Measurements from ENCODE around the gene CRHR1.
"Not testable (repeated sequence)": the region's sequence is repeated elsewhere in the genome, so short reads cannot be mapped to it uniquely, and the experiment has no call there.

CRHR1 gene

DNA sequence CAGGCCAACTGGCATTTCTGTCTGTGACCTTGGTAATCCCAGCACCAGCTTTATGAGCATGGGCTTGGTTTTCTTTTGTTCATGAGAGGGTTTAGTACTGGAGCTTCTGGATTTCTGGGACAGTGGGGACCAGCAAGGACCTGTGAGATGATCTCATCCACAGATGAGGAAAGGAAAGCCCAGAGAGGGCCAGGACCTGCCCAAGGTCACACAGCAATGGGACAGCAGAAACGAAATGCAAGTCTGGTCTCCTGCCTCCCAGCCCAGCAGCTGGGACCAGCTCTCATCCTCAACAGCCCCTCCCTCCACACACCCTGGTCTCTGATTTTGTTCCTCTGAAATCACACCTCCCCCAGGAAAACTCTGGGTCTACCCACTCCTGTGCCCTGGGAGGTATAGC is 67.8 kb downstream of the CRHR1 start:
- Histone ChIP-seq H3K4me1 (ENCODE audit: control insufficient read depth, insufficient read depth, low read length, poor library complexity, severe bottlenecking) (no peaks in the 10 kb centered on the region), H3K27ac (ENCODE audit: low read depth, low read length, severe bottlenecking) (no peak overlapping the region), H3K4me3 (ENCODE audit: extremely low read depth, insufficient read depth, low read length, poor library complexity, severe bottlenecking) (no peak overlapping the region), H3K36me3 (ENCODE audit: control insufficient read depth, insufficient read depth, low read length) (no peaks in the 10 kb centered on the region), H3K9me3 (ENCODE audit: control insufficient read depth, low read length) (no peaks in the 10 kb centered on the region)
- 60 to 80% methylated on average over 1 of the region's 1 CpG for WGBS, 2 experiments (ENCODE audit: insufficient coverage in 2 of 2)

DNA sequence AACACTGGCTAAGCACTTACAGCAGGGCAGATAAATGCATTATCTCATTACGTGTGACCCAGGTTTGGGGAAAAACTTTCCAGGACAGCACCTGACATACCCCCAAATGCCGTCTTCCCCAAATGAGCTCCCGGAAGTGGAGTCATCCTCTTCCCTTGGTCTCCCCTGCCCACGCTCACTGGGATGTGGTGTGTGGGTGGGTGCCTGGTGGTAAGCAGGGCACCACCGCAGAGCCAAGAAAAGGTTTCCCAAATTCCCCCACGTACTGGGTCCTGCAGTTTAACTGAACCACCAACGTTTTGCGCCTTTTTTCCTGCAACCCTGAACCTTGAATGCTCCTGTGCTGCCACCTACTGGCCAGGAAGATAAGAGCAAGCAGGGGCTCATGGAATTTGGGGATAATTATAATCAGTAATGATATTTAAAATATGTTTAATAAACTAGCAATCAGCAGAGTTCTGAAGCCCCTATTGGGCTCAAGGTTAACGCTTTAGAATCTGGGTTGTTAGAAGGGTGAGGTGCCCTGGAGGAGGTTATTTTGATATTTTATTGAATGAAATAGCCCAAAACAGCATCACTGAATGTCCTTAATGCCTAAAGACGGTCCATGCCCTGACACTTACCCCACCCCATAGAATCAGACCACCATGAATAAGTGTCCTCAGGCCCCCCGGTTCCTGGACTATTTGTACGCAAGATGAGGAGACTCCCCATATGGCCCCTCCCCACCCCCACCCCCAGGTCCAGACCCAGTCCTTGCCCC is 68.6 kb downstream of the CRHR1 start:
- H3K9me3 ChIP-seq (ENCODE audit: control insufficient read depth, low read length): no peaks in the 10 kb centered on the region
- no peaks in the 10 kb centered on the region for H3K4me1 ChIP-seq (ENCODE audit: control insufficient read depth, insufficient read depth, low read length, poor library complexity, severe bottlenecking)
- no peak overlapping the region for H3K4me3 ChIP-seq (ENCODE audit: extremely low read depth, insufficient read depth, low read length, poor library complexity, severe bottlenecking)
- H3K27ac ChIP-seq (ENCODE audit: low read depth, low read length, severe bottlenecking): no peak overlapping the region
- H3K36me3 ChIP-seq (ENCODE audit: control insufficient read depth, insufficient read depth, low read length): no peaks in the 10 kb centered on the region
- 7 to 26% methylated on average over 3 to 5 of the region's 12 CpGs for WGBS, 2 experiments (ENCODE audit: insufficient coverage in 2 of 2)

DNA sequence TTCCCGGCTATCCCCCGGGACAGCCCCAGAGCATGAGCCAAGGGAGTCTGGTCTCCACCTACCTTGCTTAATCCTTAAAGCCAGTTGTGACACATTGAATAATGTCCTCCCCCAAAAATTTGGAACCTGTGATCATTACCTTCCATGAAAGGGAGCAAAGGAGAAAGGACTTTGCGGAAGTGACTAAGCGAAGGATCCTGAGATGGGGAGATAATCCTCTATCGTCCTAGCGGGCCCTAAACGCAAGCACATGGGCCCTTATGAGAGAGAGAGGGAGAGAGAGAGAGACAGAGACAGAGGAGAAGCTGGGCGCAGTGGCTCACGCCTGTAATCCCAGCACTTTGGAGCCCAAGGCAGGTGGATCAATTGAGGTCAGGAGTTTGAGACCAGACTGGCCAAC is 70.1 kb downstream of the CRHR1 start:
- 79 to 85% methylated on average over 9 of the region's 9 CpGs for WGBS, 2 experiments (ENCODE audit: insufficient coverage in 2 of 2)
- H3K27ac ChIP-seq (ENCODE audit: low read depth, low read length, severe bottlenecking): no peak overlapping the region
- H3K36me3 ChIP-seq (ENCODE audit: control insufficient read depth, insufficient read depth, low read length): no peaks in the 10 kb centered on the region
- no peak overlapping the region for H3K4me3 ChIP-seq (ENCODE audit: extremely low read depth, insufficient read depth, low read length, poor library complexity, severe bottlenecking)
- H3K9me3 ChIP-seq (ENCODE audit: control insufficient read depth, low read length): no peaks in the 10 kb centered on the region
- H3K4me1 ChIP-seq (ENCODE audit: control insufficient read depth, insufficient read depth, low read length, poor library complexity, severe bottlenecking): no peaks in the 10 kb centered on the region

DNA sequence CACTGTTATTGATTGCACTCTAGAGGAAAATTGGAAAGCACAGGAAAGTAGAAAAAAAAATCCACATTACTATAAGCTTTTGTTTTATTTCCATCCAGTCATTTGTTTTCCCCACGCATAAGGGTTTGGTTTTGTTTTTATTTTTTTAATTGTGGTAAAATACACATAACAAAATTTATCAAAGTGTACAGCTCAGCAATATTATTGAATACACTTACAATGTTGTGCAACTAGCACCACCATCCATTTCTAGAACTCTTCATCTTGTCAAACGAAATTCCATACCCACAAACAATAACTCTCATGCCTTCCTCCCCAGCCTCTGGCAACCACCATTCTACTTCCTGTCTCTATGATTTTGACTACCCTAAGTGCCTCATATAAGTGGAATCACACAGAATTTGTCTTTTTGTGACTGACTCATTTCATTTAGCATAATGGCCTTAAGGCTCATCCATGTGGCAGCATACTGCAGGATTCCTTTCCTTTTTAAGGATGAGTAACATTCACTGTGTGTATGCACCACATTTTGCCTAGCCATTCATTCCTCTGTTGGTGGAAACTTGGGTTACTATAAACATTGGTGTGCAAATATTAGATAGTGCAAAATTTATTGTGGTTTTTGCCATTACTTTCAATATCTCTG is 71.7 kb downstream of the CRHR1 start:
- no peaks in the 10 kb centered on the region for H3K9me3 ChIP-seq (ENCODE audit: control insufficient read depth, low read length)
- H3K4me1 ChIP-seq (ENCODE audit: control insufficient read depth, insufficient read depth, low read length, poor library complexity, severe bottlenecking): no peaks in the 10 kb centered on the region
- WGBS, 2 experiments (ENCODE audit: insufficient coverage in 2 of 2): 67 to 91% methylated on average over 1 of the region's 2 CpGs

DNA sequence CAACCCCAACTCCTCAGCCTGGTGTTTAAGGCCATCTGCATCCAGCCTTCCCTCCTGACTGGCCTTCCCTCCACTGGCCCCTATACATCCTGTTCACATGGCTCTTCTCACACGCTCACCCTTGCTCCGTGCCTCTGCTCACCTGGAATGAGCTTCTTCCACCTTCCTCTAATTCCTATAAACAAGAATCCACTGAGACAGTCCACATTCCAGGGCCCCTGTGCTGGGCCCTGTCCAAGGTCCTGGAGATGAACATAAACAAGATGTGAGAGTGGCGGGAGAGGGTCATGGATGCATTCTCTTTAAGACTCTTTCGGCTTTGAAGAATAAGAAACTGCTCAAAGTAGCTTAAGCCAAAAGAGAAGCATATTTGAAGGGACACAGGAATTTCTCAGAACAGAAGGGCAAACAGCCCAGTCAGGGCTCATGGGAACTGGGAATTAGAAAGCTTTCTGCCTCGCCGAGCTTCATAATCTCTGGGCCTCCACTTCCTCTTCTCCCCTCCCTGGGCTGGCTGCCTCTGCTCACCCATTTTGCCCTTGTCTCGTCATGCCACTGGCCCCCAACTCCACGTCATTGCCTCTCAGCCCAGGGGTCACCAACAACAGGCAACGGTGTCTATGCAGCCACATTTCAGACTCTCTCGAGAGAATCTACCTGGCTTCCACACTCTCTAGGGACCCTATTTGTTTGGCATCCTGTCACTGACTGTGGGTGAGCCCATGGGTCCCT is 74.0 kb downstream of the CRHR1 start:
- Histone ChIP-seq H3K27ac (ENCODE audit: low read depth, low read length, severe bottlenecking) (no peak overlapping the region), H3K4me3 (ENCODE audit: extremely low read depth, insufficient read depth, low read length, poor library complexity, severe bottlenecking) (no peak overlapping the region), H3K36me3 (ENCODE audit: control insufficient read depth, insufficient read depth, low read length) (no peaks in the 10 kb centered on the region), H3K4me1 (ENCODE audit: control insufficient read depth, insufficient read depth, low read length, poor library complexity, severe bottlenecking) (no peaks in the 10 kb centered on the region), H3K9me3 (ENCODE audit: control insufficient read depth, low read length) (no peaks in the 10 kb centered on the region)
- WGBS, 2 experiments (ENCODE audit: insufficient coverage in 2 of 2): 43 to 47% methylated on average over 7 to 10 of the region's 10 CpGs

More for the DNA sequence above, 71.7 kb downstream of the CRHR1 start:
- Histone ChIP-seq H3K4me3 (ENCODE audit: extremely low read depth, insufficient read depth, low read length, poor library complexity, severe bottlenecking) (no peak overlapping the region), H3K27ac (ENCODE audit: low read depth, low read length, severe bottlenecking) (no peak overlapping the region), H3K36me3 (ENCODE audit: control insufficient read depth, insufficient read depth, low read length) (no peaks in the 10 kb centered on the region)

DNA sequence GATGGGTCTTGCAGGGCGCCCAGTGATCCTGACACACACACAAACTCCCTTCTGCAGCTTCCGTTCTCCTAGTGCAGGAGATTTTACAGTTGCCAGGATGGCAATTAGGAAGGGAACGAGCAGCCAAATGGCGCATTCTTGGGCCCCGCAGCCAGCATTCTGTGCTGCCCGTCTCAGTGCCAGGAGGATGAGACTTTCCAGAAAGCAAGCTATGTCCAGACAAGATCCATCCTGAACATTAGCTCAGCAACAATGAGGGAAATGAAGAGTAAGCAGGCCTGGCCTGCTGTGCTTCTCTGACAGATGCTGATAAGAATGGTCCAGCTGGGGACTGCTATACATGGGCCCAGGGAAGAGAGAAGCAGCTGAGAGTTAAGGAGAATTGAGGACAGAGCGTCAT is 77.0 kb downstream of the CRHR1 start:
- no peaks in the 10 kb centered on the region for H3K36me3 ChIP-seq (ENCODE audit: control insufficient read depth, insufficient read depth, low read length)
- 85 to 88% methylated on average over 6 of the region's 7 CpGs for WGBS, 2 experiments (ENCODE audit: insufficient coverage in 2 of 2)
- H3K4me3 ChIP-seq (ENCODE audit: extremely low read depth, insufficient read depth, low read length, poor library complexity, severe bottlenecking): no peak overlapping the region
- H3K4me1 ChIP-seq (ENCODE audit: control insufficient read depth, insufficient read depth, low read length, poor library complexity, severe bottlenecking): no peaks in the 10 kb centered on the region
- no peak overlapping the region for H3K27ac ChIP-seq (ENCODE audit: low read depth, low read length, severe bottlenecking)
- H3K9me3 ChIP-seq (ENCODE audit: control insufficient read depth, low read length): no peaks in the 10 kb centered on the region

DNA sequence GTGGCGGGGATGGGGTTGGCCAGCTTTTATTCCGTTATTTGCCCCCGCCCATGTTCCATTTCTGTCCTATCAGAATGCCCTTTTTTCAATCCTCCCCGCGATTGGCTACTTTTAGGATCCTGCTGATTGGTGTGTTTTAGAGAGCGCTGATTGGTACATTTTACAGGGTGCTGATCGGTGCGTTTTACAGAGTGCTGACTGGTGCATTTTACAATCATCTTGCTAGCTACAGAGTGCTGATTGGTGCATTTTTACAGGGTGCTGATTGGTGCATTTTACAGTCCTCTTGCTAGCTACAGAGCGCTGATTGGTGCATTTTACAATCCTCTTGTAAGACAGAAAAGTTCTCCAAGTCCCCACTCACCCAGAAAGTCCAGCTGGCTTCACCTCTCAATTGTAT is 78.0 kb downstream of the CRHR1 start:
- not testable (repeated sequence) for H3K9me3 ChIP-seq (ENCODE audit: control insufficient read depth, low read length); H3K4me3 ChIP-seq (ENCODE audit: extremely low read depth, insufficient read depth, low read length, poor library complexity, severe bottlenecking); H3K4me1 ChIP-seq (ENCODE audit: control insufficient read depth, insufficient read depth, low read length, poor library complexity, severe bottlenecking); H3K27ac ChIP-seq (ENCODE audit: low read depth, low read length, severe bottlenecking); H3K36me3 ChIP-seq (ENCODE audit: control insufficient read depth, insufficient read depth, low read length)
- WGBS, 2 experiments (ENCODE audit: insufficient coverage in 2 of 2): 81 to 95% methylated on average over 5 to 6 of the region's 9 CpGs

DNA sequence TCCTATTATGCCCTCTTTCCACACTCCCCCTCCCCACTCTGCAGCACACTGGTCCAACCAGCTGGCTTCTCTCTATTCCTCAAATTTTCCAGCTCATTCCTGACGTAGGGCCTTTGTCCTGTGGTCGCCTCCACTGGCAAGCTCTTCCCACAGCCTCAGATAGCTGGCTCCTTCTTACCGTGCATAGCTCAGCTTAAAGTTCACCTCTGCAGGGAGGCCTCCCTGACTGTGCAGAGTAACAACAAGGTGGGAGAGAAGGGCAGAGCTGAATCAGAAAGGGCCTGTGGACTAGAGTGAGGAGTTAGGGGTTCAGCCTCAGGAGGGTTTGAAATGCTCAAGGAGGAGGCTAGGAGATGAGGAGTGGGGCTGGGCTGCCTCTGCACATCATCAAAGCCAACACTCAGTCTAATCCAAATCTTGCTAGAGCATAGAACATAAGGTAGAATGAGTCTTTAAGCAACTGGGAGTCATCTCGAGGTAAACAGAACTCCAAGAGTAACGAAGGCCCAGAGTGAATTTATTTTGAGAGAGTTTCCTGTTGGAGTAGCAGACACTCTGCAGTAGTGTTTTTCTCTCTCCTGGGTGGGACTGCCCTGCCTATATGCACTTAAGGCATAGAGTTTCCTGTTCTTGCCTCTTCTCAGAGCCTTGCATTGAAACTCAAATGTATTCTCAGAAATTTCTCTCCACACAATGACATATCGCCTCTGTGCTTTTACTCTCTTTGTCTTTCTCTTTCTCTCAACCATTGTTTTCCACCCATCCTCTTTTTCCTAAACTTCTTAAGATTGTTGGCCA is 79.9 kb downstream of the CRHR1 start:
- Histone ChIP-seq H3K4me3 (ENCODE audit: extremely low read depth, insufficient read depth, low read length, poor library complexity, severe bottlenecking) (no peak overlapping the region), H3K36me3 (ENCODE audit: control insufficient read depth, insufficient read depth, low read length) (no peaks in the 10 kb centered on the region), H3K27ac (ENCODE audit: low read depth, low read length, severe bottlenecking) (no peak overlapping the region), H3K4me1 (ENCODE audit: control insufficient read depth, insufficient read depth, low read length, poor library complexity, severe bottlenecking) (no peaks in the 10 kb centered on the region), H3K9me3 (ENCODE audit: control insufficient read depth, low read length) (no peaks in the 10 kb centered on the region)
- WGBS, 2 experiments (ENCODE audit: insufficient coverage in 2 of 2): 79 to 90% methylated on average over 4 to 5 of the region's 6 CpGs

DNA sequence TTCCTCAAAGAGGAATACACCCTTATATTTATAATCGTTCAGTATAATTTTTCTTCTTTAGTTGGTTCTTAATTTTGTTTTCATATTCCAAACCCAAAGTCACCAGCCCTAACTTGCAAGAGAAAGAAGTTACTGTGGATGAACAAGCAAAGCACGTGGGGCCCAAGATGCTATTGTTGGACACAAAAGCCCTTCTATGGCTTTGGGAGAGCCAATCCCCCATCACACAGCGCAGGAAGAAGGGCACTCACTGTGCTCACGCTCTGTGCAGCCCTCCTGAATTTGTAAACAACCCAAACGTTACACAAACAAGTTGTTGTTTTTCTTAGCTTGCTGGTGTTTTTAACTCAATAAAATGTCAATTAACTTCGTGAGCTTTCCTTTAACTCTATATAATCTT is 83.1 kb downstream of the CRHR1 start:
- WGBS, 2 experiments (ENCODE audit: insufficient coverage in 2 of 2): 90 to 100% methylated on average over 2 to 5 of the region's 6 CpGs

DNA sequence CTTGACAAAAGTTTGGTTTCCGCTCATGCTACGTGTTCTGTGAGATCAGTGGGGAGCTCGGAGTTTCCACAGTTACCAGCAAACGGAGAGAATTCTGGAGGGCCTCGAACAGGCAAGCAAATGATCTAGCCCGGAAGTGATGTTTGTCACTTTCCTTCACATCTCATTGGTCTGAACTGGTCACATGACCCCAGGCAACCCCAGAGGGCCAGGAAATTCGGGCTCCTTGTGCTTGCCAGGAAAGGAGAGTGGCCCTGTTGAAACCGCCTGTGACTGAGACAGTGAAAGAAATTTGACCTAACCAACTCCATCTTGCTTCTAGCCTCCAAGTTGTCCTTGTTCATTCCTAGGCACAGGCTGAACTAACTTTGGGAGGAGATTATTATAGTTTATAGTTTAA is 83.6 kb downstream of the CRHR1 start:
- Histone ChIP-seq H3K36me3 (ENCODE audit: control insufficient read depth, insufficient read depth, low read length) (no peaks in the 10 kb centered on the region), H3K4me3 (ENCODE audit: extremely low read depth, insufficient read depth, low read length, poor library complexity, severe bottlenecking) (no peak overlapping the region), H3K9me3 (ENCODE audit: control insufficient read depth, low read length) (no peaks in the 10 kb centered on the region), H3K27ac (ENCODE audit: low read depth, low read length, severe bottlenecking) (no peak overlapping the region), H3K4me1 (ENCODE audit: control insufficient read depth, insufficient read depth, low read length, poor library complexity, severe bottlenecking) (peaks cover 8% of the 10 kb centered on the region)
- 65 to 70% methylated on average over 7 of the region's 8 CpGs for WGBS, 2 experiments (ENCODE audit: insufficient coverage in 2 of 2)

More for the DNA sequence above, 83.1 kb downstream of the CRHR1 start:
- Histone ChIP-seq H3K4me1 (ENCODE audit: control insufficient read depth, insufficient read depth, low read length, poor library complexity, severe bottlenecking) (peaks cover 8% of the 10 kb centered on the region), H3K9me3 (ENCODE audit: control insufficient read depth, low read length) (no peaks in the 10 kb centered on the region), H3K27ac (ENCODE audit: low read depth, low read length, severe bottlenecking) (no peak overlapping the region), H3K36me3 (ENCODE audit: control insufficient read depth, insufficient read depth, low read length) (no peaks in the 10 kb centered on the region), H3K4me3 (ENCODE audit: extremely low read depth, insufficient read depth, low read length, poor library complexity, severe bottlenecking) (no peak overlapping the region)
